Activated CD8-positive, alpha-beta T cell treated with anti-CD3 and anti-CD28 coated beads for 36 hours (primary cell): ENCODE data around the gene RASGRF1. TPM values are rescaled to one million over a fixed set of nuclear protein-coding genes. Genes with fewer than 3 reads are reported as not detected.

Source experiments
- ATAC-seq: fragments of 200-7000 bp; cut with Tn5 transposase; one replicate; pipeline ENCODE4 v1.10.0; 2021; ENCODE audit warnings: mild to moderate bottlenecking, moderate library complexity
- CTCF ChIA-PET: fragments of 350-600 bp; sonication (Branson Sonifier 250); formaldehyde crosslinking; loops from one replicate; lab custom pipeline; 2021; ENCODE audit warnings: antibody characterized with exemption; lab: Charles Lee
- POLR2A ChIA-PET: fragments of 350-600 bp; sonication (Branson Sonifier 250); formaldehyde crosslinking; loops from one replicate; lab custom pipeline; 2021; ENCODE audit warnings: antibody characterized with exemption; lab: Charles Lee
- DNase-seq: peaks from one replicate; pipeline ENCODE4 v3.0.0-alpha.2; 2020
- H3K27ac Mint-ChIP-seq: one replicate; pipeline ENCODE4 v1.8.0; 2021; ENCODE audit warnings: mild to moderate bottlenecking, mixed read lengths
- H3K27me3 Mint-ChIP-seq: one replicate; pipeline ENCODE4 v1.8.0; 2021; ENCODE audit warnings: mixed read lengths
- H3K36me3 Mint-ChIP-seq: one replicate; pipeline ENCODE4 v1.8.0; 2021; ENCODE audit warnings: low read depth, mixed read lengths
- H3K4me1 Mint-ChIP-seq: one replicate; pipeline ENCODE4 v1.8.0; 2021; ENCODE audit warnings: low read depth, mixed read lengths
- H3K4me3 Mint-ChIP-seq: one replicate; pipeline ENCODE4 v1.8.0; 2021; ENCODE audit warnings: mild to moderate bottlenecking, moderate library complexity, mixed read lengths
- H3K9me3 Mint-ChIP-seq: one replicate; pipeline ENCODE4 v1.8.0; 2021; ENCODE audit warnings: mixed read lengths
- CTCF ChIP-seq: fragments of 200-600 bp; IDR thresholded peaks from one replicate; pipeline ENCODE4 v1.8.0; 2022; ENCODE audit warnings: antibody characterized with exemption, mild to moderate bottlenecking
- intact Hi-C: fragments of 100-400 bp; cut with micrococcal nuclease; formaldehyde crosslinking; loops from one replicate; pipeline ENCODE4 v1.10.0; 2022
- total RNA-seq, 2 experiments: library from RNA; stranded (reverse); gene quantifications; one replicate each; pipeline ENCODE4 v1.2.3, GENCODE V29; 2021

The RASGRF1 gene
- total RNA-seq, 2 experiments from 2014 or later = not detected

GRCh38 chr15:79058260-79058850, 32.2 kb downstream of the RASGRF1 start:
- Mint-ChIP-seq H3K4me3 (no peak overlapping the region), H3K9me3 (no peaks in the 10 kb centered on the region), H3K4me1 (no peaks in the 10 kb centered on the region), H3K27ac (no peak overlapping the region), H3K36me3 (no peaks in the 10 kb centered on the region), H3K27me3 (peaks cover 5% of the 10 kb centered on the region)
- POLR2A ChIA-PET = no interaction called here
- CTCF ChIA-PET = no interaction called here
- TF ChIP-seq CTCF = no peak
- intact Hi-C loops = no loop called here
- ATAC-seq = no peak
- DNase-seq = no peak

GRCh38 chr15:79057050-79057449, 33.5 kb downstream of the RASGRF1 start:
- ATAC-seq = no peak
- no peaks in the 10 kb centered on the region for H3K9me3 Mint-ChIP-seq
- H3K4me1 Mint-ChIP-seq = no peaks in the 10 kb centered on the region
- CTCF ChIA-PET = interaction anchor here (1.5 kb wide), 1 partner anchor 29 kb away, joined by 7 read pairs; no protein-coding TSS in a partner anchor
- no peaks in the 10 kb centered on the region for H3K36me3 Mint-ChIP-seq
- POLR2A ChIA-PET = no interaction called here
- H3K4me3 Mint-ChIP-seq = no peak overlapping the region
- H3K27me3 Mint-ChIP-seq = peaks cover 1% of the 10 kb centered on the region
- no peak for DNase-seq
- no peak overlapping the region for H3K27ac Mint-ChIP-seq
- no peak for TF ChIP-seq CTCF
- intact Hi-C loops = no loop called here

- Mint-ChIP-seq H3K36me3 (no peaks in the 10 kb centered on the region), H3K27me3 (no peaks in the 10 kb centered on the region), H3K9me3 (no peaks in the 10 kb centered on the region), H3K4me1 (no peaks in the 10 kb centered on the region), H3K27ac (no peak overlapping the region), H3K4me3 (no peak overlapping the region)
- intact Hi-C loops = no loop called here
- no peak for TF ChIP-seq CTCF
- POLR2A ChIA-PET = no interaction called here
- CTCF ChIA-PET = interaction anchor here (0.7 kb wide), 1 partner anchor 130 kb away, joined by 4 read pairs; no protein-coding TSS in a partner anchor
- no peak for ATAC-seq
- no peak for DNase-seq
These were observed 36.2 kb downstream of the RASGRF1 start for GRCh38 chr15:79054350-79054749.

- no peaks in the 10 kb centered on the region for H3K4me1 Mint-ChIP-seq
- no peak overlapping the region for H3K4me3 Mint-ChIP-seq
- ATAC-seq (no peak), DNase-seq (no peak)
- TF ChIP-seq CTCF = no peak
- POLR2A ChIA-PET = no interaction called here
- intact Hi-C loops = no loop called here
- H3K27ac Mint-ChIP-seq = no peak overlapping the region
- H3K36me3 Mint-ChIP-seq = no peaks in the 10 kb centered on the region
- no peaks in the 10 kb centered on the region for H3K9me3 Mint-ChIP-seq
- H3K27me3 Mint-ChIP-seq = peaks cover under 1% of the 10 kb centered on the region
- CTCF ChIA-PET = interaction anchor here (0.7 kb wide), 1 partner anchor 131 kb away, joined by 4 read pairs; no protein-coding TSS in a partner anchor
These were observed 36.7 kb downstream of the RASGRF1 start for GRCh38 chr15:79053894-79054293.

GRCh38 chr15:79051941-79052731, 38.4 kb downstream of the RASGRF1 start:
- intact Hi-C loops = no loop called here
- ChIA-PET CTCF (interaction anchor here (1.5 kb wide), 1 partner anchor 132 kb away, joined by 4 read pairs; no protein-coding TSS in a partner anchor), POLR2A (no interaction called here)
- Mint-ChIP-seq H3K27ac (no peak overlapping the region), H3K4me3 (no peak overlapping the region), H3K27me3 (peaks cover 2% of the 10 kb centered on the region), H3K36me3 (no peaks in the 10 kb centered on the region), H3K4me1 (no peaks in the 10 kb centered on the region), H3K9me3 (no peaks in the 10 kb centered on the region)
- no peak for TF ChIP-seq CTCF
- no peak for ATAC-seq
- DNase-seq = no peak
